ENCODE results near the gene PPFIBP1. TPM values are rescaled to one million over a fixed set of nuclear protein-coding genes. Genes with fewer than 3 reads are reported as not detected.

The PPFIBP1 gene
- total and polyA plus RNA-seq, 2 of the 4 experiments (the other 2 are of a cell fraction): 30.4 to 72.2 TPM

GRCh38 chr12:27571463-27571862 is 47.5 kb downstream of the PPFIBP1 start:
- peaks cover 15% of the 10 kb centered on the region for H3K4me1 ChIP-seq (ENCODE audit: control insufficient read depth, insufficient read depth, low read length)
- H3K4me3 ChIP-seq (ENCODE audit: insufficient read depth, low read depth, low read length): no peak overlapping the region
- no peaks in the 10 kb centered on the region for H4K20me1 ChIP-seq (ENCODE audit: insufficient read depth, low read length)
- peak overlapping the region; percentile 8 for H2BK5ac ChIP-seq (ENCODE audit: low read depth, low read length, poor library complexity, severe bottlenecking)
- dilution Hi-C loops (cut with HindIII; ENCODE audit: low sequenced_read_pairs, unreplicated experiment): no loop called here
- H2BK15ac ChIP-seq (ENCODE audit: low read depth, low read length): no peak overlapping the region
- H3K9me3 ChIP-seq (ENCODE audit: control insufficient read depth, insufficient read depth, low read length): no peaks in the 10 kb centered on the region
- intact Hi-C loops (cut with micrococcal nuclease): loop anchor here (5.0 kb wide), 1 partner anchor 46 kb away; no protein-coding TSS in a partner anchor
- H3K18ac ChIP-seq (ENCODE audit: low read depth, low read length): no peak overlapping the region
- in situ Hi-C loops (cut with MboI; ENCODE audit: low sequenced_read_pairs): no loop called here
- peak; percentile 47; the same call in 1 of the 2 replicates for TF ChIP-seq FOS (IDR thresholded peaks at IDR 0.05; ENCODE audit: low read depth, low read length)
- peak; percentile 90 for TF ChIP-seq CEBPB (IDR thresholded peaks at IDR 0.05; ENCODE audit: low read depth, low read length)
- no peak for TF ChIP-seq NFE2L2 (IDR thresholded peaks at IDR 0.05; ENCODE audit: low read depth, low read length)
- H4K5ac ChIP-seq (ENCODE audit: low read depth, low read length): no peak overlapping the region
- H2AK5ac ChIP-seq (ENCODE audit: low read depth, low read length): no peak overlapping the region
- H3K9ac ChIP-seq (ENCODE audit: low read depth, low read length): no peak overlapping the region
- H3K23ac ChIP-seq (ENCODE audit: low read depth, low read length): 0 out of 2 replicates have a peak overlapping the region, but pooled peaks have one; percentile 0
- ATAC-seq (ENCODE audit: low read depth) (peak; percentile 43), DNase-seq (peak; percentile 91)
- peak overlapping the region; percentile 64; the same call in 1 of the 2 replicates for H2BK120ac ChIP-seq (ENCODE audit: low read depth, low read length)
- H3K4me2 ChIP-seq (ENCODE audit: low read depth, low read length): peak overlapping the region; percentile 28; the same call in 1 of the 2 replicates
- H2AK9ac ChIP-seq (replicated peaks; ENCODE audit: low read depth, low read length, poor library complexity): no peak overlapping the region
- H4K91ac ChIP-seq (ENCODE audit: insufficient read depth, low read depth, low read length): no peak overlapping the region
- peaks cover 7% of the 10 kb centered on the region; the same call in 1 of the 2 replicates for H3K9me1 ChIP-seq (ENCODE audit: insufficient read depth, low read length)
- H2AFZ ChIP-seq (replicated peaks; ENCODE audit: low read length, poor library complexity): no peak overlapping the region
- no CpG with 5 or more reads among the region's 1 CpG for WGBS, 2 experiments (ENCODE audit: extremely low coverage in 2 of 2, insufficient read length in 1 of 2)
- peak overlapping the region in 1 of 2 experiments; percentile 40; a peak in 1 of 4 replicates for H4K8ac ChIP-seq (ENCODE audit: low read depth in 2 of 2, low read length in 2 of 2)
- no peak overlapping the region for H3K27ac ChIP-seq (ENCODE audit: insufficient read depth, low read length)
- H3K27me3 ChIP-seq (ENCODE audit: control insufficient read depth, insufficient read depth, low read length): no peaks in the 10 kb centered on the region
- H3K79me1 ChIP-seq (ENCODE audit: low read depth in 1 of 2, low read length in 2 of 2): peaks cover 9 to 59% of the 10 kb centered on the region in 2 experiments
- H3K36me3 ChIP-seq (ENCODE audit: control insufficient read depth, insufficient read depth, low read length): no peaks in the 10 kb centered on the region
- CTCF ChIA-PET: no interaction called here
- H3K14ac ChIP-seq (replicated peaks; ENCODE audit: low read depth, low read length): 0 out of 2 replicates have a peak overlapping the region, but pooled peaks have one; percentile 42
- no peak overlapping the region for H3K56ac ChIP-seq (ENCODE audit: extremely low read depth, insufficient read depth, low read length)
- BruUV-seq (replicated peaks): no TSS peak
- POLR2A ChIA-PET (ENCODE audit: unreplicated experiment): no interaction called here
- H3K4ac ChIP-seq (ENCODE audit: low read depth, low read length): no peak overlapping the region; the same call in 1 of the 2 replicates
- peak overlapping the region; percentile 28; the same call in 1 of the 2 replicates for H2BK20ac ChIP-seq (ENCODE audit: low read depth, low read length)

All from IMR-90 (cell line).